Adrenal gland (tissue), 12 donors: ENCODE measurements around the gene MYLK4. TPM values are rescaled to one million over a fixed set of nuclear protein-coding genes. Genes with fewer than 3 reads are reported as not detected.

Experiments
- DNase-seq, 7 donors: peaks; one replicate each; pipeline ENCODE4 v3.0.0-alpha.2; 2019 to 2020
- H3K27ac ChIP-seq, 5 donors: fragments of 200-600 bp; sonication (generic) in 4 of 5; 1 replicate in 3 of 5; 2 replicates in 2 of 5; pipeline versions ENCODE4 v1.5.1 to v1.8.0; 2016 to 2020; ENCODE audit warnings: mild to moderate bottlenecking in 1 of 5
- H3K27me3 ChIP-seq: fragments of 200-600 bp; 2 replicates; pipeline ENCODE4 v1.8.0; 2021
- H3K36me3 ChIP-seq, 2 donors: fragments of 200-600 bp; replicated peaks in 1 of 2; 1 replicate in 1 of 2; 2 replicates in 1 of 2; pipeline versions ENCODE4 v1.5.1 to v1.8.0; 2018 to 2022
- H3K4me1 ChIP-seq, 2 donors: fragments of 200-600 bp; replicated peaks in 1 of 2; 1 replicate in 1 of 2; 2 replicates in 1 of 2; pipeline versions ENCODE4 v1.5.1 to v1.8.0; 2018 to 2021
- H3K4me3 ChIP-seq, 4 donors: fragments of 200-600 bp; sonication (generic) in 3 of 4; one replicate each; pipeline ENCODE4 v1.5.1; 2016 to 2018
- H3K9me3 ChIP-seq, 3 donors: fragments of 200-600 bp; sonication (generic) in 1 of 3; replicated peaks in 1 of 3; 1 replicate in 2 of 3; 2 replicates in 1 of 3; pipeline versions ENCODE4 v1.5.1 to v1.8.0; 2016 to 2021
- CTCF ChIP-seq, 6 experiments: fragments of 450-650 bp in 4 of 6; fragments of 200-600 bp in 2 of 6; sonication (generic) in 1 of 6; IDR thresholded peaks; 1 replicate in 5 of 6; 2 replicates in 1 of 6; pipeline versions ENCODE4 v1.5.1 to v1.8.0; 2016 to 2021; ENCODE audit warnings: antibody characterized with exemption in 6 of 6, mild to moderate bottlenecking in 2 of 6, moderate library complexity in 1 of 6
- POLR2A ChIP-seq, 2 donors: fragments of 450-650 bp; IDR thresholded peaks; one replicate each; pipeline ENCODE4 v1.6.1; 2017; ENCODE audit warnings: antibody characterized with exemption in 2 of 2, mild to moderate bottlenecking in 2 of 2, moderate library complexity in 1 of 2
- WGBS, 4 donors: extraction: QIAGEN DNeasy Blood & Tissue Kit in 2 of 4; methylation state at CpG; one replicate each; pipeline versions ENCODE4 v1.1.5 to v1.1.7; 2013 to 2017; 5-methylcytosine and 5-hydroxymethylcytosine counted together
- intact Hi-C, 2 donors: fragments of 100-400 bp; cut with DNase I; formaldehyde crosslinking; loops; one replicate each; pipeline versions ENCODE4 v1.14.1 to v1.15.0; 2022 to 2023
- polyA plus RNA-seq, 3 donors: library from polyadenylated mRNA; stranded (reverse); fragments of 200-250 nt in 2 of 3; fragments of 350-450 nt in 1 of 3; fragmentation: Illumina TruSeq in 1 of 3; extraction: RNeasy Lipid Tissue Mini Kit (QIAGEN cat#74804) in 1 of 3; gene quantifications; one replicate each; pipeline ENCODE4 v1.2.3, GENCODE V29; 2013 to 2014
- total RNA-seq, 9 donors: library from RNA; depleted of rRNA in 4 of 9; stranded (reverse); fragments of >200 nt in 4 of 9; fragments of 120-200 nt in 1 of 9; fragmentation: NEBNext Ultra II Directional in 1 of 9; extraction: Animal tissue kit (Norgen Biotek cat#: 25700) in 1 of 9; gene quantifications; one replicate each; pipeline versions ENCODE4 v1.1.0 to v1.2.4, GENCODE V29; 2013 to 2023
- donor health status: healthy with polysubstance abuse.
- donor health status: Bipolar disorder and iron deficiency.
- donor health status: DM: yes; HTN: yes; CAD: no.
- donor health status: DM: no; HTN: no; CAD: no.
- donor health status: DM: no; HTN: no; CAD: no.
- donor health status: DM: yes; HTN: yes; CAD: no.

The MYLK4 gene
- total and polyA plus RNA-seq, 12 donors, result 0.35 to 0.90 (median 0.68) TPM

DNA sequence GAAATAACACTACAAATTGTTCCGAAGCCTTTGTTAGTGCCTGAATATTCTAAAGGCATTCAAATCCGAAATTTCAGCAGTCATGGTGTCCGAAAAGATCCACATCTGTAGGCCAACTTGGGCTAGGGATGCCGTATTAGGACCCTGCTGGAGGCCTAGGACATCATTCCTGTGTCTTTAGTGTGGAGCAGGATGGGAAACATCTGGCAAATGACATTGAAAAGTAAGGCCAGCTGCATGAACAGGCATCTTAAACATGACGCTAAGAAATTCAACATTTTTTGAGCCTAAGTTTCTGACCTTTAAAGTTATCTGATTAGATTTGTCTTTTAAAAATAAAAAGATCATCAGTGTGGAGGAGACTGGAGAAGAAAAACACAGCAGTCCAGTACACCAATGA lies 91.3 kb downstream of the MYLK4 start:
- 75 to 89% (median 85%) methylated on average over 5 of the region's 5 CpGs for whole genome bisulfite sequencing, 4 donors

GRCh38 chr6:2658788-2659187 lies 91.9 kb downstream of the MYLK4 start:
- Histone ChIP-seq H3K4me1 (no peaks in the 10 kb centered on the region), H3K36me3 (no peaks in the 10 kb centered on the region), H3K4me3 (no peak overlapping the region), H3K27me3 (no peaks in the 10 kb centered on the region), H3K27ac (no peak overlapping the region), H3K9me3 (peaks cover 0 to 7% (median 0%) of the 10 kb centered on the region in 3 donors)
- no peak for TF ChIP-seq POLR2A (IDR thresholded peaks at IDR 0.05)
- 70 to 80% (median 79%) methylated on average over 5 of the region's 5 CpGs for WGBS, 4 donors
- intact Hi-C loops, result no loop called here
- DNase-seq, result no peak

More for the DNA sequence above, 91.3 kb downstream of the MYLK4 start:
- DNase-seq, result no peak
- intact Hi-C loops, result no loop called here
- Histone ChIP-seq H3K27me3 (no peaks in the 10 kb centered on the region), H3K36me3 (no peaks in the 10 kb centered on the region), H3K9me3 (peaks cover 0 to 7% (median 0%) of the 10 kb centered on the region in 3 donors), H3K27ac (no peak overlapping the region), H3K4me3 (no peak overlapping the region), H3K4me1 (no peaks in the 10 kb centered on the region)
- no peak for TF ChIP-seq CTCF (IDR thresholded peaks at IDR 0.05)
- TF ChIP-seq POLR2A (IDR thresholded peaks at IDR 0.05), result no peak

- no peaks in the 10 kb centered on the region for H3K4me1 ChIP-seq
- TF ChIP-seq CTCF (IDR thresholded peaks at IDR 0.05), result no peak
- TF ChIP-seq POLR2A (IDR thresholded peaks at IDR 0.05), result no peak
- DNase-seq, result no peak
- intact Hi-C loops, result no loop called here
- H3K4me3 ChIP-seq, result no peak overlapping the region
- no peaks in the 10 kb centered on the region for H3K27me3 ChIP-seq
- peaks cover 0 to 7% (median 0%) of the 10 kb centered on the region in 3 donors for H3K9me3 ChIP-seq
- no peak overlapping the region for H3K27ac ChIP-seq
- 54 to 63% (median 59%) methylated on average over 5 of the region's 5 CpGs for WGBS, 4 donors
- H3K36me3 ChIP-seq, result no peaks in the 10 kb centered on the region
Measured at GRCh38 chr6:2656460-2657079, 94.2 kb downstream of the MYLK4 start.

GRCh38 chr6:2655844-2656433 lies 94.8 kb downstream of the MYLK4 start:
- Histone ChIP-seq H3K36me3 (no peaks in the 10 kb centered on the region), H3K27ac (no peak overlapping the region), H3K4me3 (no peak overlapping the region), H3K27me3 (no peaks in the 10 kb centered on the region), H3K9me3 (peaks cover 0 to 7% (median 0%) of the 10 kb centered on the region in 3 donors), H3K4me1 (no peaks in the 10 kb centered on the region)
- intact Hi-C loops, result no loop called here
- TF ChIP-seq CTCF (IDR thresholded peaks at IDR 0.05) (no peak), POLR2A (IDR thresholded peaks at IDR 0.05) (no peak)
- WGBS, 4 donors, result 70 to 80% (median 74%) methylated on average over 3 of the region's 3 CpGs
- DNase-seq, result no peak
